KOPT-K1 (cell line): ENCODE data around the gene KATNAL1.

Experiments
- H3K27ac ChIP-seq: fragments of 200-600 bp; sonication (generic); 2 replicates; pipeline ENCODE4 v1.5.1; 2016; ENCODE audit warnings: antibody characterized with exemption, mild to moderate bottlenecking, low read depth, low read length; ENCODE audit not compliant: poor library complexity, severe bottlenecking
- H3K36me3 ChIP-seq: fragments of 200-600 bp; sonication (generic); 2 replicates; pipeline ENCODE4 v1.5.1; 2017; ENCODE audit warnings: antibody characterized with exemption, mild to moderate bottlenecking, low read length, moderate library complexity; ENCODE audit not compliant: insufficient read depth
- H3K9me3 ChIP-seq: fragments of 200-600 bp; sonication (generic); 2 replicates; pipeline ENCODE4 v1.5.1; 2017; ENCODE audit warnings: antibody characterized with exemption, low read length, mild to moderate bottlenecking; ENCODE audit not compliant: insufficient read depth, poor library complexity, severe bottlenecking

The KATNAL1 gene

DNA sequence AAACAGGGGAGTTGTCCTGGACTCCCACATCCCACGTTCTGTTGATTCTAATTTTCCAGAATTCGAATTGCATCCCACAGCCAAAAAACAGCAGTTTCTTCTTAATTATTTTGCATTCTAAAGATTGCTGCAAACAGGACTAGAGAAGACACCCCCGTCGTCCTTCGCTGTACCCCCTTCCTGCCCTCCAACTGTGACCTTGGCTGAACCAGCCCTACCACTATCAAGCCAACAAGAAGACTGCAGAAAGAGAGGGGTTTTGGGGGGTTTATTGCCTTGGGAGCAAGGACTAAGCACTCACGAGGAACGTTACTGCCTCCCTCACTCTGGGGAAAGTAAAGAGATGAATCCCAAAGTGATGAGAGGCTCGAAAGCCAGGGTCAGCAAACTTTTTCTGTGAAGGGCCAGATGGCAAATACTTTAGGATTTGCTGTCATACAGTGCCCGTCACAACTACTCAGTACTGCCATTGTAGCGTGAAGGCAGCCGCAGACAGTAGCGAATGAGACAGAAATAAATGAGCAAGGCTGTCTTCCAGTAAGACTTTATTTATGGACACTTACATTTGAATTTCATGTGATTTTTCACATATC, 32.5 kb upstream of the KATNAL1 start:
- H3K27ac ChIP-seq, result no peak overlapping the region
- H3K9me3 ChIP-seq, result no peaks in the 10 kb centered on the region
- H3K36me3 ChIP-seq, result peaks cover 6% of the 10 kb centered on the region; the same call in 1 of the 2 replicates

DNA sequence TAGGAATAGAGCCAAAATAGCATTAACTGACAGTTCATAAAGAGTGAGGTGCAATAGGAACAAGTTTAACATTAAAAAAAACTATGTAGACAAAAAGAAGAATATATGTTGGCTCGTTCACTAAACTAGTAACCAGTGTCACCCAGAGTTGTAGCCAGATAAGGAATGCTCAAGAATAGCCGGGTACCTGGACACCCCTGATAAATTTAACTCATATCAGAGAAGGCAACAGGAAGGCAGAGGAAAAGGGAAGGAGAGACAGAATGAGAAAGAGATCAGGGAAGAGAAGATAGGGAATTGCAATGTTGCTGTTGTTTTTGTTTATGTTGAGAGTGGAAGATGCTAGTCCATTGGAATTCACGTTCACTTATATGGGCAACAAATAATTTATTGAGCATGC, 31.6 kb upstream of the KATNAL1 start:
- H3K36me3 ChIP-seq, result peaks cover 6% of the 10 kb centered on the region; the same call in 1 of the 2 replicates
- no peak overlapping the region for H3K27ac ChIP-seq
- no peaks in the 10 kb centered on the region for H3K9me3 ChIP-seq

DNA sequence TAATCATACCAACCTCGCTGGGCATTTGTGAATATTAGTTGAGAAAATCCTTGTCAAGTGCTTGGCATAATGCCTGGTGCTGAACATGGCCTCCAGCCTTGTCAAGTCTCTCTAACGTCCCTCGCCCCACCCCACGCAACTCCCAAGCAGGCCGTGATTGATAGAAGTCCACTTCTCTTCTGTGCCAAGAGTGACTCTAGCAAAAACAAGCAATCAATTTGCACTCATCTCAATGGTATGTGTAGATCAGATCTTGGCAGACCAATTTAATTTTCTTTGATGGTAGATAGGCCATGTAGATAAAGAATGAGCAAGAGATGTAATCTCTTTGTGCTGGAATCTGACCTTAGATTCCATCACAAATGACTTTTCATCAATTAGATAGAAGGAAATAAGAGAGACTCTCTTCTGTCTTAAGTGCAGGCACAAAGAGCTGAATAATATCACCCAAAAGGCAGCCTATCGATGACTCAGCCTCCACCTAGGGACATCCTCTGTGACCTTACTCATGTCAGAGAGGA, 31.0 kb upstream of the KATNAL1 start:
- H3K9me3 ChIP-seq, result no peaks in the 10 kb centered on the region
- peaks cover 6% of the 10 kb centered on the region; the same call in 1 of the 2 replicates for H3K36me3 ChIP-seq
- no peak overlapping the region for H3K27ac ChIP-seq

DNA sequence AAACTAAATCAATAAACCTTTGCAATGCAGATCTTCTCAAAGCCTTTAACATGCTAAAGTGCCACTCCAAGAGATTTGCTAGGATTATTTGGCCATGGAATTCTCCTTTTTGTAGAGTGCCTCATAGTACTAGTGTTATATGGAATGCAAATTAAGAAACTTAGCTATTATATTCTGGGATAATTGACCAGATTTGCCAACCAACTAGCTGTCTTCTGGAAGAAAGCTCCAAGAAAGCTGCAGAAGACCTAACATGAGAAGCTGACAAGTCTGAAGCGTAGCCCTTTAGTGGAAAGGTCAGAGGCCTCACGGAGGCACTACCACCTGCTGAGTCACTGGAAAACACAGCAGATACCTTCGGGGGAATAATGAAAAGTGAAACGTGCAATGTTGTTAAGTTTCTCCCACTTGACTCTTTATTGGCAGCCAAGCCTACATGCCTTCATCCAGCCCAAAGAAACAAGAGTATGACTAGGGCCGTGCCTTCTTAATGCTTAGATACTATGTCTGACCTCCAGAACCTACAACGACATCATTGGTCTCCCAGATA, 29.8 kb upstream of the KATNAL1 start:
- H3K27ac ChIP-seq, result no peak overlapping the region

DNA sequence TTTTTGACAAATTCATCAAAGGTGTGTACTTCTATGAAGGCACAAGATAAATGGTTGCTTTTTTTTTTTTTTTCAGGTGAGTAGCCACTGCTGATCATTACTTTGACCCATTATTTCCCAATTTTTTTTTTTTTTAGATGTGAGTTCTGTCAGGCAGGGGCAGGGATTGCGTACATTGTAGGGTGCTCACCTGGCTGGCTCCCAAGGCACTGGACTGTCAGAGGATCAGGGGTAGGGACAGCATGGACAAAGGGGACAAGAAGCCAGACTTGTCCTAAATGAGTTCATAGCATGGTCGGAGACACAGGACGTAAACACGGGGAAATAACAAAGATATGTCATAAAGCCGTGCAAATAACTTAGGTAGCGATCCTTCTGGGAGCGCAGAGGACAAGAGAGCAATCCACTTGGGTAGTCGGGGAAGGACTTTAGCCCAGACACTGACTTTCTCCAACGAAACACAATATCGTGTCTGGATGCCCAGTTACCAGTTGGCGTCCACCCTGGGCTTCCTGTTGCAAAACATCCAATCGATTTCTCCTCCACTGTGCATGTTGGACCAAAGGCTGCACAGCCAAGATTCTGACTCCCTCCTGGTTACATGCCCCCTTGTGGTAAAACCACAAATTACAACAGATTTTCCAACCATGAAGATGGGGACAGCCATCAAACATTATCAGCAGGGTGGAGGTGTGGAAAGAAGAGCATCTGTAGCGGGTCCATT, 27.5 kb upstream of the KATNAL1 start:
- no peaks in the 10 kb centered on the region for H3K36me3 ChIP-seq
- H3K27ac ChIP-seq, result no peak overlapping the region

More for the DNA sequence above, 29.8 kb upstream of the KATNAL1 start:
- peaks cover 2% of the 10 kb centered on the region; the same call in 1 of the 2 replicates for H3K36me3 ChIP-seq
- no peaks in the 10 kb centered on the region for H3K9me3 ChIP-seq

DNA sequence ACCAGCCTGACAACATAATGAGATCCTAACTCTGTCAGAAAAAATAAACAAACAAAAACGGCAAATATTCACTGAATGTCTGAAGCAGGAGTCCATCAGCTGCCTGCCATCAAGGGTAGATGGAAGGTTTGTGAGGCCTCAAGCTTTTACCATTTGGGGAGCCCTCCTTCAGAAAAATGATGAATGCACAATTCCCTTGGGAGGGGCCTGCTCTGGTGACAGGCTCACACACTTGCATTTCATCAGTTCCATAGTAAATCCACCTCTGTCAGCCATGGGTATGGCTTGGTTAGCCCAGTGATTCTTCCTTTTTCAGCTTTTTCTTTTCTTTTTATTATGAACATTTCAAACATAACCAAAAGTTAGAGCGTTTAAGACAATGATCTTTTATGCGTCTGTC, 26.3 kb upstream of the KATNAL1 start:
- Histone ChIP-seq H3K36me3 (no peaks in the 10 kb centered on the region), H3K27ac (no peak overlapping the region), H3K9me3 (no peaks in the 10 kb centered on the region)

More for the DNA sequence above, 27.5 kb upstream of the KATNAL1 start:
- no peaks in the 10 kb centered on the region for H3K9me3 ChIP-seq

DNA sequence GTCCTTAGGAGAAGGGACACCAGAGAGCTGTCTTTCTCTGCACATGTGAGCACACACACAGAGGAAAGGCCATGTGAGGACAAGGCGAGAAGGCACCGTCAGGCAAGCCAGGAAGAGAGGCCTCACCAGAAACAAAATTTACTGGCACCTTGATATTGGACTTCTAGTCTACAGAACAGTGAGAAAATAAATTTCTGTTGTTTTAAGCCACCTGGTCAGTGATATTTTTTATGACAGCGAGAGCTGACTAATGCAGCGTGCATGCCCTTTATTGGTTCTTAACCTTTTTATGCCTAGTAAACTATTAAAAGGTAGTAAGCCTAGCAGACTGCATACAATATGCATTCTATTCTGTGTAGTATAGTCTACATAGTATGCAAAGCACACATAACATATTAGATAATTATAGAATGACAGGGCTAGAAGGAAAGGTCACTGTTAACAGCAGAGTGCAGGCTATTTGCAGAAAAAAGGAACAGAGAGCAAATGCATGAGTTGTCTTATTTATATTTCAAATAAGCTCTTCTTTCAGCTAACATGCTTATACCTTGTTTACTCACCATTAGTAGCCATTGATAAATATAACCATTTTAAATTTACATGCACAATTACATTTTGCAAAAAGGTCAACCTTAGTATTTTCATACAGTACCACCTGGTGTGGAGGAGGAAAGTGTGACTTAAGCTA, 25.2 kb upstream of the KATNAL1 start:
- H3K36me3 ChIP-seq, result no peaks in the 10 kb centered on the region
- no peaks in the 10 kb centered on the region for H3K9me3 ChIP-seq
- no peak overlapping the region for H3K27ac ChIP-seq

DNA sequence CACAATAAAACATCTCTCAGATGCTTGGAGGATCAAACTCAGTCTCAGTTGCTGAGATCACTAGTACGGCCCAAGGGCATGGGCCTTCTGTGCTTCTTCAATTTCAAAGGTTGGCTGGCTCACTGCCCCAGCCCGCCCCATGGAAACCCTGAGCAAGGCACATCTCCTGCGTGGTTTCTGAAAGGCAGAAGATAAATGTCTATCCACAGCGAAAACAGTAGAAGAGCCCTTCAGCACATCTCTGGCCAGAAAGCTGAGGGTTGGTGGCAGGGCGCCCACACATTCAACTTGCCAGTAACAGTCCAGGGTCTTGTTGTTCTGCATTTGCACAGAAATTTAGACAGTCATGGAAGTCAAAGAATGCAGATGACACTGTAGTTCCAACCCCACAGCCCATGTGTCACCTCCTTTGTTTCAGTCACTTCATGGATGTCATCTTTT, 24.0 kb upstream of the KATNAL1 start:
- no peaks in the 10 kb centered on the region for H3K36me3 ChIP-seq
- H3K27ac ChIP-seq, result no peak overlapping the region
- H3K9me3 ChIP-seq, result no peaks in the 10 kb centered on the region

DNA sequence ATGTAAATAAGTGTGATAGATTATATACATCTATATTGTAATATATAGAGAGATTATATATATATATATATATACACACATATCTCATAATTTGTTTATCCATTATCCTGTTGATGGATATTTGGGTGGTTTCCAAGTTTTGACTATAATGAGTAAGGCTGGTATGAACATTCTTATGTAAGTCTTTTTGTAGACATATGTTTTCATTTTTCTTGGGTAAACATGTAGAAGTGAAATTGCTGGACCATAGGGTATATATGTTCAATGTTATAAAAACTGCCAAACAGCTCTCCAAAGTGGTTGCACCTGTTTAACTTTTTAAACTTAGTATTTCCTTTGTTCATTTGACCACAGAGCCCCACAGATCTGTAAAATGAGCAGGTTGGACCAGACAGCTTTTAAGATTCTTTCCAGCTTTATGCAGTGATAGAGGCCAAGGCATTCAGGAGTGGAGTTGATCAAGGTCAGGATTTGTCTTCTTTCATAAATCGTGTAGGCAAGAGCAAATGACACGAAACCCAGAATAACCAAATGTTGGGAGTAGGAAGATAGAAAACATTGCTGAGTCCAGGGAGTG, 21.7 kb upstream of the KATNAL1 start:
- Histone ChIP-seq H3K9me3 (no peaks in the 10 kb centered on the region), H3K36me3 (no peaks in the 10 kb centered on the region), H3K27ac (no peak overlapping the region)

DNA sequence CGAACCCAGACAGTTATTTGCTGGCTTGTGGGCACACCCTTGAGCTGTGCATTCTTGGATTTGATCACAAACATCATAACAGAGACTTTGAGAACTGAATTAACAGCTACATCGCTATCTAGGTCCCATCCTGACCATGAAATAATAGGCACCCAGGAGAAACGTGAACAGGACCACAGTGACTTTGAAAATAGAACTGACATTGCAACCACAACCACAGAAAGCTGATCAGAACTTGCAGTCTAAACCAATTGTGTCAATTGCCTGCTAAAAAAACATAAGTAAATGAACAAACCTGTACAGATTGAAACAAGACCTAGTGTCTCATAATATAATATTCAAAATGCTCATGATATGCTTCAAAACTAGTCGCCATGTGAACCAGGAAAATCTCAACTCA, 18.3 kb upstream of the KATNAL1 start:
- Histone ChIP-seq H3K27ac (no peak overlapping the region), H3K9me3 (no peaks in the 10 kb centered on the region), H3K36me3 (no peaks in the 10 kb centered on the region)

DNA sequence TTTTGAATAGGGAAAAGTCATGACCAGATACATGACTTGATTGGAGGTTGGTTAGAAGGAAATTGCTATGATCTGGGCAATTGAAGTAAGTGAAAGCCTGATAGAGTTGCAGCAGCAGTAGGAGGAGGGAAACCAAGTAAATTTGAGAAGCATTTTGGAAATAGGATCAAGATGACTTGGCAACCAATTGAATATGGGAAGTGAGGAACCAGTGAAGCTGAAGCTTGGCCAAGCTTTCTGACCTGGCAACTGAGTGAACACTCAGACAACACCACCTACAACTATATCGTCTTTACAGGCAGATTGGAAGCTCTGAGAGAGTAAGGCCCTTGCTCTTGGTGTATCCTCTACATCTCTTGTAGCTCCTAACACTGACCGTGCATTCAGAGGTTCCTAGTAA, 16.2 kb upstream of the KATNAL1 start:
- Histone ChIP-seq H3K27ac (no peak overlapping the region), H3K9me3 (no peaks in the 10 kb centered on the region), H3K36me3 (no peaks in the 10 kb centered on the region)

DNA sequence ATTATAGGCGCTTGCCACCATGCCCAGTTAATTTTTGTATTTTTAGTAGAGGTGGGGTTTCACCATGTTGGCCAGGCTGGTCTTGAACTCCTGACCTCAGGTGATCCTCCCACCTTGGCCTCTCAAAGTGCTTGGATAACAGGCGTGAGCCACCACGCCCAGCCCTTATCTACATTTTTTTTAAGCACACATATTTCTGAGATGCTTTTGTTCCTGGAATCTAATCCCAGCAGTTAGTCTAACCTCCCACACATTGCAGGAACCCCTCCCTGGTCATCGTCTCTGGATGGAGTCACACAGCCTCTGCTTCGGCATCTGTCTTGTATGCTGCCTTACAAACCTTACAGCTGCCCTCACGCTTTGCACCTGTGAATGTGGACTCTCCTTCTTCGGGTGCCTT, 15.1 kb upstream of the KATNAL1 start:
- H3K27ac ChIP-seq, result no peak overlapping the region
- H3K36me3 ChIP-seq, result no peaks in the 10 kb centered on the region
- H3K9me3 ChIP-seq, result no peaks in the 10 kb centered on the region

DNA sequence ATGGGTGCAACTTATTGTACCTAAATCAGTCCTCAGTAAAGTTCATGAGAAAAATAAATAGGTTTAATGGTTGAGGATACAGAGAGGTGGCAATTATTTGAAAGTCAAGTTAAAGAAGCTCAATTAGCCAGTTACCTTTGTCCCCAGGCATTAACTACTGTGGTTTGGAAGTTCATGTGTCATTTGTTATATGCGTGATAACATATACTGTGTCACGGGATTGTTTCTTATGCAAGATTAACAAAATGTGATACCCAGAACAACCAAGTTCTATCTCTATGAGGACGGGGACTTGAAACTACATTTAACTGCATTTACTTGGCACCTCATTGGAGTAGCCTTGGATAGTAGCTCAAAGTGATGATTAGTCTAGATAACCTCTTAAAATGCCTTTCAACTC, 13.9 kb upstream of the KATNAL1 start:
- no peaks in the 10 kb centered on the region for H3K36me3 ChIP-seq
- no peak overlapping the region for H3K27ac ChIP-seq
- no peaks in the 10 kb centered on the region for H3K9me3 ChIP-seq

DNA sequence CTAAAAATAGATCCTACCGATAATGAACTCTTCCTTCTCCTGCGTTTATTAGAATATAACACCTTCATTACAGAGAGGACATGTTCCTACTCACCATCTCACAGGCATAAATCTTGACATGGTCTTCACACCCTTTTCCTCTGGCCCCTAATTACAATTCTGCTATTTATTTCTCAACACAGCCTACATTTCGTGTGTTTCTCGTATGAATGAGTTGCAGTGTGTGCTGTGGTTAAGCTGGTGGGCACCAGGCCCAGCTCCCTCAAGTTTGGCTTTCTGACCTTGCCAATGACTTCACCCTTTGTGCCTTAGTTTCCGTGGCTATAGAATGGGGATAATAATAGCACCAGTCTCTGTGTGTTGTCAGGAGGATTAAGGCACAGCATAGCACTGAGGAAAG, 12.3 kb upstream of the KATNAL1 start:
- Histone ChIP-seq H3K27ac (no peak overlapping the region), H3K36me3 (no peaks in the 10 kb centered on the region), H3K9me3 (no peaks in the 10 kb centered on the region)

DNA sequence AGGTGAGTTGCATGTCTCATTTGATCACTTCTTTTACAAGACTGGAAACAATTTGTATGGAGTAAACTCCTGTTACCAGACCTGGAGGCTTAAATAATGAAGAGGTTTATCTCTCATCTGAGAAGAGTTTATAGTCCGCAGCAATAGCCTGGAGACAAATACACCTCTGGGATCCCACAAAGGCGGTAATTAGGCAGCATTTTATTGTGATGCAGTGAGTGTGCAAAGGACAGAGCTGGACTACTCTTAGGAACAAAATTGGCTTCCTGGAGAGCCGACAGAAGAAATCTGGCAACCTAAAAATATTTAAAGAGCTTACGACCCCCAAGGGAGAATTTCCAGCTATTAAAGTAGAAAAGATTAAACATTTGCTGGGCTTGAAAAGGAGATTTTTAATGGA, 11.8 kb upstream of the KATNAL1 start:
- Histone ChIP-seq H3K27ac (no peak overlapping the region), H3K9me3 (no peaks in the 10 kb centered on the region), H3K36me3 (no peaks in the 10 kb centered on the region)
